ENCODE measurements around the gene METTL26. TPM values are rescaled to one million over a fixed set of nuclear protein-coding genes. Genes with fewer than 3 reads are reported as not detected.

The METTL26 gene
- total RNA-seq, 1 experiment from 2014 or later = 115 TPM

- no peak for DNase-seq (ENCODE audit: low spot score)
- peak overlapping the region; percentile 66 for H3K27ac Mint-ChIP-seq
- peaks cover 43% of the 10 kb centered on the region for H3K27me3 Mint-ChIP-seq (ENCODE audit: low read depth)
- no peak for ATAC-seq
- peaks cover 2% of the 10 kb centered on the region for H3K36me3 Mint-ChIP-seq
- ChIA-PET CTCF (interaction anchor here (0.9 to 1.2 kb wide), 10 partner anchors 9 to 77 kb away, joined by 3 to 8 read pairs (median 4); partner anchors contain the start of genes RHOT2 and WDR90), POLR2A (no interaction called here)
- no peaks in the 10 kb centered on the region for H3K9me3 Mint-ChIP-seq
- peaks cover 19% of the 10 kb centered on the region for H3K4me1 Mint-ChIP-seq
- H3K4me3 Mint-ChIP-seq = peak overlapping the region; percentile 85
- TF ChIP-seq NR3C1 (CRISPR knock-in tag; conservative IDR thresholded peaks at IDR 0.05; ENCODE audit: low read depth) (no peak), NR1H2 (CRISPR knock-in tag; IDR thresholded peaks at IDR 0.05) (no peak), HMGA2 (CRISPR knock-in tag; IDR thresholded peaks at IDR 0.05) (no peak), ELF4 (CRISPR knock-in tag; IDR thresholded peaks at IDR 0.05; ENCODE audit: low read depth) (no peak), PREB (CRISPR knock-in tag; IDR thresholded peaks at IDR 0.05; ENCODE audit: borderline replicate concordance) (no peak), ATF1 (CRISPR knock-in tag; IDR thresholded peaks at IDR 0.05) (0 out of 2 replicates have a peak, but pooled peaks have one; percentile 65), ZNF671 (CRISPR knock-in tag; IDR thresholded peaks at IDR 0.05) (peak; percentile 33; the same call in 1 of the 2 replicates), ERG (CRISPR knock-in tag; IDR thresholded peaks at IDR 0.05) (no peak), E2F5 (CRISPR knock-in tag; IDR thresholded peaks at IDR 0.05) (peak; percentile 61; the same call in 1 of the 2 replicates), SP1 (CRISPR knock-in tag; conservative IDR thresholded peaks at IDR 0.05) (peak; percentile 10; the same call in 1 of the 2 replicates), CREB1 (CRISPR knock-in tag; IDR thresholded peaks at IDR 0.05) (no peak), NR2C2 (CRISPR knock-in tag; IDR thresholded peaks at IDR 0.05) (no peak), GABPB1 (CRISPR knock-in tag; IDR thresholded peaks at IDR 0.05) (0 out of 2 replicates have a peak, but pooled peaks have one; percentile 15)
- TF ChIP-seq, protein P1, sequence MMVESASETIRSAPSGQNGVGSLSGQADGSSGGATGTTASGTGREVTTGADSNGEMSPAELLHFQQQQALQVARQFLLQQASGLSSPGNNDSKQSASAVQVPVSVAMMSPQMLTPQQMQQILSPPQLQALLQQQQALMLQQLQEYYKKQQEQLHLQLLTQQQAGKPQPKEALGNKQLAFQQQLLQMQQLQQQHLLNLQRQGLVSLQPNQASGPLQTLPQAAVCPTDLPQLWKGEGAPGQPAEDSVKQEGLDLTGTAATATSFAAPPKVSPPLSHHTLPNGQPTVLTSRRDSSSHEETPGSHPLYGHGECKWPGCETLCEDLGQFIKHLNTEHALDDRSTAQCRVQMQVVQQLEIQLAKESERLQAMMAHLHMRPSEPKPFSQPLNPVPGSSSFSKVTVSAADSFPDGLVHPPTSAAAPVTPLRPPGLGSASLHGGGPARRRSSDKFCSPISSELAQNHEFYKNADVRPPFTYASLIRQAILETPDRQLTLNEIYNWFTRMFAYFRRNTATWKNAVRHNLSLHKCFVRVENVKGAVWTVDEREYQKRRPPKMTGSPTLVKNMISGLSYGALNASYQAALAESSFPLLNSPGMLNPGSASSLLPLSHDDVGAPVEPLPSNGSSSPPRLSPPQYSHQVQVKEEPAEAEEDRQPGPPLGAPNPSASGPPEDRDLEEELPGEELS (CRISPR knock-in tag; IDR thresholded peaks at IDR 0.05) = no peak
- TF ChIP-seq, protein P2, sequence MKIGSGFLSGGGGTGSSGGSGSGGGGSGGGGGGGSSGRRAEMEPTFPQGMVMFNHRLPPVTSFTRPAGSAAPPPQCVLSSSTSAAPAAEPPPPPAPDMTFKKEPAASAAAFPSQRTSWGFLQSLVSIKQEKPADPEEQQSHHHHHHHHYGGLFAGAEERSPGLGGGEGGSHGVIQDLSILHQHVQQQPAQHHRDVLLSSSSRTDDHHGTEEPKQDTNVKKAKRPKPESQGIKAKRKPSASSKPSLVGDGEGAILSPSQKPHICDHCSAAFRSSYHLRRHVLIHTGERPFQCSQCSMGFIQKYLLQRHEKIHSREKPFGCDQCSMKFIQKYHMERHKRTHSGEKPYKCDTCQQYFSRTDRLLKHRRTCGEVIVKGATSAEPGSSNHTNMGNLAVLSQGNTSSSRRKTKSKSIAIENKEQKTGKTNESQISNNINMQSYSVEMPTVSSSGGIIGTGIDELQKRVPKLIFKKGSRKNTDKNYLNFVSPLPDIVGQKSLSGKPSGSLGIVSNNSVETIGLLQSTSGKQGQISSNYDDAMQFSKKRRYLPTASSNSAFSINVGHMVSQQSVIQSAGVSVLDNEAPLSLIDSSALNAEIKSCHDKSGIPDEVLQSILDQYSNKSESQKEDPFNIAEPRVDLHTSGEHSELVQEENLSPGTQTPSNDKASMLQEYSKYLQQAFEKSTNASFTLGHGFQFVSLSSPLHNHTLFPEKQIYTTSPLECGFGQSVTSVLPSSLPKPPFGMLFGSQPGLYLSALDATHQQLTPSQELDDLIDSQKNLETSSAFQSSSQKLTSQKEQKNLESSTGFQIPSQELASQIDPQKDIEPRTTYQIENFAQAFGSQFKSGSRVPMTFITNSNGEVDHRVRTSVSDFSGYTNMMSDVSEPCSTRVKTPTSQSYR (CRISPR knock-in tag; IDR thresholded peaks at IDR 0.05) = no peak
- TF ChIP-seq, protein P3, sequence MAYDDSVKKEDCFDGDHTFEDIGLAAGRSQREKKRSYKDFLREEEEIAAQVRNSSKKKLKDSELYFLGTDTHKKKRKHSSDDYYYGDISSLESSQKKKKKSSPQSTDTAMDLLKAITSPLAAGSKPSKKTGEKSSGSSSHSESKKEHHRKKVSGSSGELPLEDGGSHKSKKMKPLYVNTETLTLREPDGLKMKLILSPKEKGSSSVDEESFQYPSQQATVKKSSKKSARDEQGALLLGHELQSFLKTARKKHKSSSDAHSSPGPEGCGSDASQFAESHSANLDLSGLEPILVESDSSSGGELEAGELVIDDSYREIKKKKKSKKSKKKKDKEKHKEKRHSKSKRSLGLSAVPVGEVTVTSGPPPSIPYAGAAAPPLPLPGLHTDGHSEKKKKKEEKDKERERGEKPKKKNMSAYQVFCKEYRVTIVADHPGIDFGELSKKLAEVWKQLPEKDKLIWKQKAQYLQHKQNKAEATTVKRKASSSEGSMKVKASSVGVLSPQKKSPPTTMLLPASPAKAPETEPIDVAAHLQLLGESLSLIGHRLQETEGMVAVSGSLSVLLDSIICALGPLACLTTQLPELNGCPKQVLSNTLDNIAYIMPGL (CRISPR knock-in tag; IDR thresholded peaks at IDR 0.05) = peak; percentile 79; the same call in 1 of the 2 replicates
These were observed 45.8 kb downstream of the METTL26 start for GRCh38 chr16:590188-590814.

Measured in WTC11 (cell line).